ENCODE results near the gene HIGD1A.
A peak's percentile ranks its signal among the peaks of the same experiment; 100 is the strongest.
"Not testable (repeated sequence)": the region's sequence is repeated elsewhere in the genome, so short reads cannot be mapped to it uniquely, and the experiment has no call there.

The HIGD1A gene

GRCh38 chr3:42827654-42828053 is 23.4 kb upstream of the HIGD1A start:
- DNase-seq = no peak

- no peak for DNase-seq
These were observed 22.7 kb upstream of the HIGD1A start for GRCh38 chr3:42827023-42827422.

- DNase-seq = no peak
These were observed 21.9 kb upstream of the HIGD1A start for GRCh38 chr3:42826141-42826540.

GRCh38 chr3:42823351-42823750 is 19.1 kb upstream of the HIGD1A start:
- DNase-seq = no peak

GRCh38 chr3:42822828-42823227 is 18.5 kb upstream of the HIGD1A start:
- DNase-seq = no peak

GRCh38 chr3:42820746-42821051 is 16.4 kb upstream of the HIGD1A start:
- no peak for DNase-seq

- no peak for DNase-seq
These were observed 15.2 kb upstream of the HIGD1A start for GRCh38 chr3:42819351-42819965.

- no peak for DNase-seq
These were observed 11.5 kb upstream of the HIGD1A start for GRCh38 chr3:42815826-42816225.

GRCh38 chr3:42814914-42815507 is 10.7 kb upstream of the HIGD1A start:
- no peak for DNase-seq

GRCh38 chr3:42814246-42814645 is 10.0 kb upstream of the HIGD1A start:
- no peak for DNase-seq

GRCh38 chr3:42811118-42811883 is 7.0 kb upstream of the HIGD1A start:
- not testable (repeated sequence) for DNase-seq

- DNase-seq = not testable (repeated sequence)
These were observed 6.4 kb upstream of the HIGD1A start for GRCh38 chr3:42810706-42811105.

GRCh38 chr3:42809202-42809601 is 4.9 kb upstream of the HIGD1A start, which contains the start of gene ACKR2:
TSS of gene ACKR2 (plus strand) at chr3:42809445. CDS start at chr3:42864503, 55,058 bp downstream.
- DNase-seq = no peak

- DNase-seq = no peak
These were observed 3.6 kb upstream of the HIGD1A start for GRCh38 chr3:42807929-42808328.

- no peak for DNase-seq
These were observed 991 bp upstream of the HIGD1A start for GRCh38 chr3:42805141-42805821.

- DNase-seq = no peak
These were observed 492 bp upstream of the HIGD1A start for GRCh38 chr3:42804831-42805132.

- DNase-seq = peak in 1 of 4 experiments; percentile 19
These were observed 730 bp downstream of the HIGD1A start for GRCh38 chr3:42803414-42804105.

- no peak for DNase-seq
These were observed 1.3 kb downstream of the HIGD1A start for GRCh38 chr3:42802876-42803413.

- DNase-seq = no peak
These were observed 2.5 kb downstream of the HIGD1A start for GRCh38 chr3:42801784-42802183.

- no peak for DNase-seq
These were observed 3.2 kb downstream of the HIGD1A start for GRCh38 chr3:42801048-42801620.

- DNase-seq = no peak
These were observed 4.0 kb downstream of the HIGD1A start for GRCh38 chr3:42800251-42800650.

- no peak for DNase-seq
These were observed 4.9 kb downstream of the HIGD1A start for GRCh38 chr3:42799376-42799775.
